Epidermal melanocyte (primary cell): ENCODE data around the gene FADS1.

Source experiments
- DNase-seq: peaks from one replicate; pipeline ENCODE4 v3.0.0; 2011; ENCODE audit warnings: low spot score; ENCODE audit not compliant: insufficient read length

Gene FADS1

GRCh38 chr11:61827571-61828378 lies 11.0 kb upstream of the FADS1 start, which contains the start of gene FADS2:
Gene FADS2 (plus strand): TSS chr11:61828300. CDS start chr11:61828391, 91 bp downstream.
- peak; percentile 78 for DNase-seq

GRCh38 chr11:61826930-61827570 lies 10.2 kb upstream of the FADS1 start:
- DNase-seq: no peak

- no peak for DNase-seq
Measured at GRCh38 chr11:61820174-61820573, 3.4 kb upstream of the FADS1 start.

- DNase-seq: no peak
Measured at GRCh38 chr11:61817471-61818202, 834 bp upstream of the FADS1 start.

GRCh38 chr11:61815790-61816735 lies 740 bp downstream of the FADS1 start:
- peak; percentile 54 for DNase-seq

- peak; percentile 92 for DNase-seq
Measured at GRCh38 chr11:61814958-61815789, 1.6 kb downstream of the FADS1 start.

GRCh38 chr11:61814247-61814957 lies 2.4 kb downstream of the FADS1 start:
- no peak for DNase-seq

- DNase-seq: no peak
Measured at GRCh38 chr11:61812736-61813411, 3.9 kb downstream of the FADS1 start.

- DNase-seq: no peak
Measured at GRCh38 chr11:61811831-61812230, 5.0 kb downstream of the FADS1 start.

GRCh38 chr11:61810671-61811175 lies 6.1 kb downstream of the FADS1 start:
- no peak for DNase-seq

GRCh38 chr11:61806785-61807184 lies 10.0 kb downstream of the FADS1 start:
- no peak for DNase-seq

- no peak for DNase-seq
Measured at GRCh38 chr11:61805146-61805545, 11.7 kb downstream of the FADS1 start.

- no peak for DNase-seq
Measured at GRCh38 chr11:61803889-61804647, 12.7 kb downstream of the FADS1 start.

GRCh38 chr11:61802605-61803004 lies 14.2 kb downstream of the FADS1 start:
- no peak for DNase-seq

- DNase-seq: no peak
Measured at GRCh38 chr11:61800331-61801281, 16.2 kb downstream of the FADS1 start.

GRCh38 chr11:61799665-61800284 lies 17.0 kb downstream of the FADS1 start:
- DNase-seq: no peak
